Measurements from ENCODE around the gene NECAB2.

The NECAB2 gene

GRCh38 chr16:83968306-83968851, 335 bp downstream of the NECAB2 start:
- no peak for DNase-seq

GRCh38 chr16:83968891-83969649, 1.0 kb downstream of the NECAB2 start:
- DNase-seq: no peak

GRCh38 chr16:83969771-83970429, 1.9 kb downstream of the NECAB2 start:
- no peak for DNase-seq

- no peak for DNase-seq
Observed at GRCh38 chr16:83970430-83970815, 2.4 kb downstream of the NECAB2 start.

GRCh38 chr16:83971165-83972130, 3.4 kb downstream of the NECAB2 start:
- DNase-seq: no peak

- no peak for DNase-seq
Observed at GRCh38 chr16:83972256-83973008, 4.4 kb downstream of the NECAB2 start.

- DNase-seq: no peak
Observed at GRCh38 chr16:83973077-83973476, 5.0 kb downstream of the NECAB2 start.

GRCh38 chr16:83973581-83974385, 5.7 kb downstream of the NECAB2 start:
- no peak for DNase-seq

GRCh38 chr16:83974475-83974874, 6.4 kb downstream of the NECAB2 start:
- no peak for DNase-seq

GRCh38 chr16:83975590-83976260, 7.7 kb downstream of the NECAB2 start:
- DNase-seq: no peak

- no peak for DNase-seq
Observed at GRCh38 chr16:83977056-83977815, 9.2 kb downstream of the NECAB2 start.

- DNase-seq: no peak
Observed at GRCh38 chr16:83978401-83978904, 10.4 kb downstream of the NECAB2 start.

GRCh38 chr16:83979441-83979840, 11.4 kb downstream of the NECAB2 start:
- no peak for DNase-seq

- DNase-seq: no peak
Observed at GRCh38 chr16:83980794-83981193, 12.8 kb downstream of the NECAB2 start.

- no peak for DNase-seq
Observed at GRCh38 chr16:83981799-83982198, 13.8 kb downstream of the NECAB2 start.

GRCh38 chr16:83983491-83983890, 15.4 kb downstream of the NECAB2 start:
- DNase-seq: no peak

GRCh38 chr16:83989300-83989699, 21.3 kb downstream of the NECAB2 start:
- peak; percentile 69 for DNase-seq

GRCh38 chr16:83990492-83990891, 22.4 kb downstream of the NECAB2 start:
- DNase-seq: no peak

- DNase-seq: no peak
Observed at GRCh38 chr16:83992624-83993023, 24.6 kb downstream of the NECAB2 start.

- no peak for DNase-seq
Observed at GRCh38 chr16:83994087-83994486, 26.0 kb downstream of the NECAB2 start.
